Measurements from ENCODE around the gene CFAP57. TPM values are rescaled to one million over a fixed set of nuclear protein-coding genes. Genes with fewer than 3 reads are reported as not detected.

Gene CFAP57
- polyA plus RNA-seq, 1 donor from 2014 or later: 0.17 TPM

- Histone ChIP-seq H3F3A (ENCODE audit: insufficient read depth, low read length, poor library complexity, severe bottlenecking) (no peaks in the 10 kb centered on the region), H3K4me2 (ENCODE audit: low read length) (no peak overlapping the region), H2AFZ (ENCODE audit: low read depth, low read length) (no peak overlapping the region), H3K36me3 (ENCODE audit: insufficient read depth, low read length) (no peaks in the 10 kb centered on the region), H3K9me3 (ENCODE audit: low read length) (no peaks in the 10 kb centered on the region), H3K9me2 (ENCODE audit: insufficient read depth, low read length) (no peaks in the 10 kb centered on the region), H3K79me2 (replicated peaks; ENCODE audit: insufficient read depth, low read length) (no peaks in the 10 kb centered on the region), H3K4me3 (ENCODE audit: low read length) (no peak overlapping the region), H3K9ac (ENCODE audit: low read length) (no peak overlapping the region), H4K20me1 (ENCODE audit: insufficient read depth) (no peaks in the 10 kb centered on the region), H3K27ac (ENCODE audit: low read length) (no peak overlapping the region), H3K27me3 (ENCODE audit: insufficient read depth, low read depth, low read length) (no peaks in the 10 kb centered on the region)
- TF ChIP-seq RAD21 (conservative IDR thresholded peaks at IDR 0.05) (no peak), REST (IDR thresholded peaks at IDR 0.05; ENCODE audit: borderline replicate concordance) (no peak), EP300 (conservative IDR thresholded peaks at IDR 0.05; ENCODE audit: poor library complexity, severe bottlenecking) (no peak), TAF1 (IDR thresholded peaks at IDR 0.05; ENCODE audit: low read depth) (no peak), CTCF (IDR thresholded peaks at IDR 0.05; ENCODE audit: poor library complexity, severe bottlenecking) (no peak), MXI1 (conservative IDR thresholded peaks at IDR 0.05; ENCODE audit: poor library complexity, severe bottlenecking) (no peak), SMC3 (conservative IDR thresholded peaks at IDR 0.05; ENCODE audit: poor library complexity) (no peak), POLR2AphosphoS5 (IDR thresholded peaks at IDR 0.05) (no peak), EZH2 (IDR thresholded peaks at IDR 0.05; ENCODE audit: borderline replicate concordance, insufficient read depth, low read length, poor library complexity, severe bottlenecking) (no peak)
Measured at GRCh38 chr1:43177691-43178090, 5.6 kb downstream of the CFAP57 start.

- Histone ChIP-seq H2AFZ (ENCODE audit: low read depth, low read length) (no peak overlapping the region), H3F3A (ENCODE audit: insufficient read depth, low read length, poor library complexity, severe bottlenecking) (no peaks in the 10 kb centered on the region), H3K9ac (ENCODE audit: low read length) (no peak overlapping the region), H4K20me1 (ENCODE audit: insufficient read depth) (no peaks in the 10 kb centered on the region), H3K36me3 (ENCODE audit: insufficient read depth, low read length) (no peaks in the 10 kb centered on the region), H3K4me3 (ENCODE audit: low read length) (no peak overlapping the region), H3K79me2 (replicated peaks; ENCODE audit: insufficient read depth, low read length) (no peaks in the 10 kb centered on the region), H3K9me3 (ENCODE audit: low read length) (no peaks in the 10 kb centered on the region), H3K27ac (ENCODE audit: low read length) (no peak overlapping the region), H3K4me2 (ENCODE audit: low read length) (no peak overlapping the region), H3K9me2 (ENCODE audit: insufficient read depth, low read length) (no peaks in the 10 kb centered on the region), H3K27me3 (ENCODE audit: insufficient read depth, low read depth, low read length) (no peaks in the 10 kb centered on the region)
- TF ChIP-seq MXI1 (conservative IDR thresholded peaks at IDR 0.05; ENCODE audit: poor library complexity, severe bottlenecking) (no peak), RAD21 (conservative IDR thresholded peaks at IDR 0.05) (no peak), REST (IDR thresholded peaks at IDR 0.05; ENCODE audit: borderline replicate concordance) (no peak), EP300 (conservative IDR thresholded peaks at IDR 0.05; ENCODE audit: poor library complexity, severe bottlenecking) (no peak), CTCF (IDR thresholded peaks at IDR 0.05; ENCODE audit: poor library complexity, severe bottlenecking) (no peak), POLR2AphosphoS5 (IDR thresholded peaks at IDR 0.05) (no peak), EZH2 (IDR thresholded peaks at IDR 0.05; ENCODE audit: borderline replicate concordance, insufficient read depth, low read length, poor library complexity, severe bottlenecking) (no peak), SMC3 (conservative IDR thresholded peaks at IDR 0.05; ENCODE audit: poor library complexity) (no peak), TAF1 (IDR thresholded peaks at IDR 0.05; ENCODE audit: low read depth) (no peak)
Measured at GRCh38 chr1:43184388-43184787, 12.3 kb downstream of the CFAP57 start.

Data from neural cell (in vitro differentiated cells).